ENCODE data around the gene BACH2. TPM values are rescaled to one million over a fixed set of nuclear protein-coding genes. Genes with fewer than 3 reads are reported as not detected.

BACH2 gene
- total RNA-seq, 1 donor from 2014 or later, result 34.1 TPM

GRCh38 chr6:90159452-90159851 is 137.2 kb downstream of the BACH2 start:
- no peak for DNase-seq (ENCODE audit: low spot score in 2 of 2, unreplicated experiment in 2 of 2)
- no peaks in the 10 kb centered on the region for H3K9me3 Mint-ChIP-seq
- H3K4me1 Mint-ChIP-seq, result peaks cover 63% of the 10 kb centered on the region
- no peaks in the 10 kb centered on the region for H3K27me3 Mint-ChIP-seq (ENCODE audit: low read depth)
- H3K4me3 Mint-ChIP-seq, result no peak overlapping the region
- no peaks in the 10 kb centered on the region for H3K36me3 Mint-ChIP-seq
- peak overlapping the region; percentile 87 for H3K27ac Mint-ChIP-seq
- TF ChIP-seq CTCF (IDR thresholded peaks at IDR 0.05; ENCODE audit: unreplicated experiment), result no peak

DNA sequence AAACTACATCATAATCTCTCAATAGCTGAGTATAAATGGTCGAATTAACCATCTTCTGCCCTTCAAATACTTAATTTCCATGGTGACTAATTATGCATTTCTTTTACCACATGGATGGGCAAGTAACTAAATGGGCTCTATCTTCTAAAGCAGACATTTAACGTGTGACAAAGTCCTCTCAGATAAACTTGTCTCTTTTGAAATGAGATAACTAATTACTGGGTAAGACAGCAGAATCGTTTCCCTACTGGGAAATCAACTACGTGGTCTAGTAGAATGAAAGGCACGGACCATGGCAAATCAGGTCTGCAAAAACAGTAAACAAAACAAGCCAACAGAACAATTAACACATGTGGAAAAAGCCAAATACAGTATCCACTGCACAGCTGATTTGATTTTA is 137.7 kb downstream of the BACH2 start:
- Mint-ChIP-seq H3K9me3 (no peaks in the 10 kb centered on the region), H3K27me3 (ENCODE audit: low read depth) (no peaks in the 10 kb centered on the region), H3K4me3 (no peak overlapping the region), H3K36me3 (no peaks in the 10 kb centered on the region), H3K27ac (peak overlapping the region; percentile 87), H3K4me1 (peaks cover 67% of the 10 kb centered on the region)
- no peak for TF ChIP-seq CTCF (IDR thresholded peaks at IDR 0.05; ENCODE audit: unreplicated experiment)
- no peak for DNase-seq (ENCODE audit: low spot score in 2 of 2, unreplicated experiment in 2 of 2)

GRCh38 chr6:90157441-90157840 is 139.2 kb downstream of the BACH2 start:
- Mint-ChIP-seq H3K27ac (no peak overlapping the region), H3K27me3 (ENCODE audit: low read depth) (no peaks in the 10 kb centered on the region), H3K9me3 (no peaks in the 10 kb centered on the region), H3K36me3 (no peaks in the 10 kb centered on the region), H3K4me1 (peaks cover 70% of the 10 kb centered on the region), H3K4me3 (no peak overlapping the region)
- no peak for DNase-seq (ENCODE audit: low spot score in 2 of 2, unreplicated experiment in 2 of 2)
- TF ChIP-seq CTCF (IDR thresholded peaks at IDR 0.05; ENCODE audit: unreplicated experiment), result no peak

DNA sequence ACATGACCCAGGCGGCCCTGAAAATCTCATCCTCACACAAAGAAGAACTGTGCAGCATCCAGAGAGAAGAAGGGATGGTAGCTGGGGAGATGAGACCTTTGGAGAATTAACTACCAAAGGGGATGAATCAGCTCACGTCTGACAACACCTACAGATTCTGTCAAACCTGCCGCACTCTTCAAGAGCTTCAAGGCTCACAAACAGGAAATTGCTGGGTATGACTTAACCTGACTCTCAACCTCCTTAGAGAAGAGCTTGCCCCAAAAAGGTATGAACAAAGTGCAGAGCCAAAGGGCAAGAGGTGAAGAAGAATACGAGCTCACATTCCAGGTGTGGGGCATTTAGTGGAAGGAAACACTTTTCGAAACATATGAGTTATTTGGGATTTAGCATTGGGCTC is 139.8 kb downstream of the BACH2 start:
- Mint-ChIP-seq H3K36me3 (no peaks in the 10 kb centered on the region), H3K27me3 (ENCODE audit: low read depth) (no peaks in the 10 kb centered on the region), H3K9me3 (no peaks in the 10 kb centered on the region), H3K27ac (no peak overlapping the region), H3K4me1 (peaks cover 75% of the 10 kb centered on the region), H3K4me3 (no peak overlapping the region)
- DNase-seq (ENCODE audit: low spot score in 2 of 2, unreplicated experiment in 2 of 2), result no peak
- no peak for TF ChIP-seq CTCF (IDR thresholded peaks at IDR 0.05; ENCODE audit: unreplicated experiment)

- H3K27ac Mint-ChIP-seq, result peak overlapping the region; percentile 77
- peaks cover 75% of the 10 kb centered on the region for H3K4me1 Mint-ChIP-seq
- H3K27me3 Mint-ChIP-seq (ENCODE audit: low read depth), result no peaks in the 10 kb centered on the region
- H3K9me3 Mint-ChIP-seq, result no peaks in the 10 kb centered on the region
- H3K4me3 Mint-ChIP-seq, result no peak overlapping the region
- TF ChIP-seq CTCF (IDR thresholded peaks at IDR 0.05; ENCODE audit: unreplicated experiment), result no peak
- no peaks in the 10 kb centered on the region for H3K36me3 Mint-ChIP-seq
- no peak for DNase-seq (ENCODE audit: low spot score in 2 of 2, unreplicated experiment in 2 of 2)
Observed at GRCh38 chr6:90154755-90155470, 141.7 kb downstream of the BACH2 start.

Measured in mesothelial cell of epicardium (in vitro differentiated cells).